OCI-LY1 (cell line): ENCODE measurements around the gene TET2.

ENCODE experiments used
- H2AFZ ChIP-seq: fragments of 200-600 bp; sonication (generic), shearing (Covaris generic); 2 replicates; pipeline ENCODE4 v1.6.0; 2014; ENCODE audit warnings: antibody characterized with exemption, mild to moderate bottlenecking, low read length
- H3F3A ChIP-seq: fragments of 200-600 bp; sonication (generic), shearing (Covaris generic); 2 replicates; pipeline ENCODE4 v1.6.0; 2014; ENCODE audit warnings: mild to moderate bottlenecking, antibody characterized with exemption, low read length, moderate library complexity; ENCODE audit not compliant: insufficient read depth
- H3K27ac ChIP-seq: fragments of 200-600 bp; sonication (generic); 2 replicates; pipeline ENCODE4 v1.5.1; 2014; ENCODE audit warnings: low read length, mixed run types, mild to moderate bottlenecking, low read depth; ENCODE audit not compliant: poor library complexity, severe bottlenecking
- H3K27me3 ChIP-seq: fragments of 200-600 bp; sonication (generic); 2 replicates; pipeline ENCODE4 v1.6.0; 2014; ENCODE audit warnings: antibody characterized with exemption, mild to moderate bottlenecking, low read length, moderate library complexity; ENCODE audit not compliant: insufficient read depth
- H3K36me3 ChIP-seq: fragments of 200-600 bp; sonication (generic); 2 replicates; pipeline ENCODE4 v1.6.1; 2014; ENCODE audit warnings: mild to moderate bottlenecking, antibody characterized with exemption, low read length, moderate library complexity, mixed read lengths; ENCODE audit not compliant: insufficient read depth
- H3K4me1 ChIP-seq: fragments of 200-600 bp; sonication (generic); 2 replicates; pipeline ENCODE4 v1.5.1; 2014; ENCODE audit warnings: mild to moderate bottlenecking, low read length, moderate library complexity; ENCODE audit not compliant: insufficient read depth, severe bottlenecking
- H3K4me2 ChIP-seq: fragments of 200-600 bp; sonication (generic), shearing (Covaris generic); 2 replicates; pipeline ENCODE4 v1.6.1; 2014; ENCODE audit warnings: low read length
- H3K4me3 ChIP-seq: fragments of 200-600 bp; sonication (generic); 2 replicates; pipeline ENCODE4 v1.5.1; 2014; ENCODE audit warnings: low read length, low read depth, mild to moderate bottlenecking, mixed read lengths; ENCODE audit not compliant: poor library complexity, severe bottlenecking
- H3K79me2 ChIP-seq: fragments of 200-600 bp; shearing (Covaris generic); 2 replicates; pipeline ENCODE4 v1.6.1; 2016; ENCODE audit warnings: mixed run types, low read length, mixed read lengths; ENCODE audit not compliant: insufficient read depth
- H3K9ac ChIP-seq: fragments of 200-600 bp; sonication (generic), shearing (Covaris generic); 2 replicates; pipeline ENCODE4 v1.6.1; 2014; ENCODE audit warnings: mild to moderate bottlenecking, low read length, mixed read lengths
- H3K9me2 ChIP-seq: fragments of 200-600 bp; sonication (generic), shearing (Covaris generic); 2 replicates; pipeline ENCODE4 v1.6.1; 2014; ENCODE audit warnings: low read depth, mild to moderate bottlenecking, low read length, mixed read lengths
- H3K9me3 ChIP-seq: fragments of 200-600 bp; shearing (Covaris generic); 2 replicates; pipeline ENCODE4 v1.6.1; 2014; ENCODE audit warnings: low read length, mixed read lengths
- H4K20me1 ChIP-seq: fragments of 200-600 bp; sonication (generic), shearing (Covaris generic); 2 replicates; pipeline ENCODE4 v1.6.0; 2016; ENCODE audit warnings: mild to moderate bottlenecking, low read length; ENCODE audit not compliant: insufficient read depth
- EZH2 ChIP-seq: fragments of 200-600 bp; sonication (generic), shearing (Covaris generic); IDR thresholded peaks from 2 replicates; pipeline ENCODE4 v1.8.0; 2017; ENCODE audit warnings: borderline replicate concordance, mixed run types, mild to moderate bottlenecking, antibody characterized with exemption, low read length, moderate library complexity, mixed read lengths
- TF ChIP-seq, protein P1 (sequence below): fragments of 200-600 bp; sonication (generic), shearing (Covaris generic); IDR thresholded peaks from 2 replicates; pipeline ENCODE4 v1.5.1; 2017; ENCODE audit warnings: mild to moderate bottlenecking, antibody characterized with exemption, low read length, moderate library complexity, mixed read lengths

The TET2 gene

GRCh38 chr4:105230287-105230686, 83.6 kb downstream of the TET2 start:
- Histone ChIP-seq H3K9me2 (no peaks in the 10 kb centered on the region), H4K20me1 (no peaks in the 10 kb centered on the region), H3K4me1 (peaks cover 4% of the 10 kb centered on the region), H3K79me2 (no peaks in the 10 kb centered on the region; the same call in 1 of the 2 replicates), H3K4me3 (no peak overlapping the region), H3K36me3 (no peaks in the 10 kb centered on the region), H3F3A (no peaks in the 10 kb centered on the region), H3K9ac (no peak overlapping the region), H3K9me3 (no peaks in the 10 kb centered on the region), H2AFZ (no peak overlapping the region), H3K27ac (no peak overlapping the region), H3K4me2 (no peak overlapping the region), H3K27me3 (no peaks in the 10 kb centered on the region)
- TF ChIP-seq EZH2: no peak

DNA sequence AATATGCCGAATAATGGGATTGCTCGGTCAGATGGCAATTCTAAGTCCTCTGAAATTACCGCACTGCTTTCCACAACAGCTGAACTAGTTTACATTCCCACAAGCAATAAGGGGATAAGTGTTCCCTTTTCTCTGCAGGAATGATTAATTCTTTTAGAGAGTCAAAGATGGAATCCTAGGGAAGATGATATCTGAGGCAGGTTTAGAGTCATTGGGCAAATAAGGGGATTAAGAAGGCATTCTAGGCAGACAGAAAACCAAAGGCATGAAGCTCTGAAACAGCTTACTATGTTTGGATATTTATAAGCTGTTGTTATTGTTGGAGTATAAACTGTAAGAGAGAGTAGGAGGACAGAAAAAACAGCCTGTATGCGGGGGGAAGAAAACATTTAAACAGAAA, 85.7 kb downstream of the TET2 start:
- no peak for TF ChIP-seq EZH2
- TF ChIP-seq, protein P1, sequence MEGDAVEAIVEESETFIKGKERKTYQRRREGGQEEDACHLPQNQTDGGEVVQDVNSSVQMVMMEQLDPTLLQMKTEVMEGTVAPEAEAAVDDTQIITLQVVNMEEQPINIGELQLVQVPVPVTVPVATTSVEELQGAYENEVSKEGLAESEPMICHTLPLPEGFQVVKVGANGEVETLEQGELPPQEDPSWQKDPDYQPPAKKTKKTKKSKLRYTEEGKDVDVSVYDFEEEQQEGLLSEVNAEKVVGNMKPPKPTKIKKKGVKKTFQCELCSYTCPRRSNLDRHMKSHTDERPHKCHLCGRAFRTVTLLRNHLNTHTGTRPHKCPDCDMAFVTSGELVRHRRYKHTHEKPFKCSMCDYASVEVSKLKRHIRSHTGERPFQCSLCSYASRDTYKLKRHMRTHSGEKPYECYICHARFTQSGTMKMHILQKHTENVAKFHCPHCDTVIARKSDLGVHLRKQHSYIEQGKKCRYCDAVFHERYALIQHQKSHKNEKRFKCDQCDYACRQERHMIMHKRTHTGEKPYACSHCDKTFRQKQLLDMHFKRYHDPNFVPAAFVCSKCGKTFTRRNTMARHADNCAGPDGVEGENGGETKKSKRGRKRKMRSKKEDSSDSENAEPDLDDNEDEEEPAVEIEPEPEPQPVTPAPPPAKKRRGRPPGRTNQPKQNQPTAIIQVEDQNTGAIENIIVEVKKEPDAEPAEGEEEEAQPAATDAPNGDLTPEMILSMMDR: no peak

GRCh38 chr4:105234582-105234981, 87.9 kb downstream of the TET2 start:
- H3K9ac ChIP-seq: no peak overlapping the region
- no peaks in the 10 kb centered on the region for H3K9me2 ChIP-seq
- no peaks in the 10 kb centered on the region for H3K27me3 ChIP-seq
- H3K79me2 ChIP-seq: no peaks in the 10 kb centered on the region; the same call in 1 of the 2 replicates
- TF ChIP-seq EZH2: no peak
- TF ChIP-seq, protein P1: no peak
- no peak overlapping the region for H3K4me3 ChIP-seq
- no peaks in the 10 kb centered on the region for H3K9me3 ChIP-seq
- peaks cover 23% of the 10 kb centered on the region for H3K4me1 ChIP-seq
- no peaks in the 10 kb centered on the region for H3F3A ChIP-seq
- no peaks in the 10 kb centered on the region for H3K36me3 ChIP-seq
- H2AFZ ChIP-seq: no peak overlapping the region
- H3K4me2 ChIP-seq: no peak overlapping the region
- H3K27ac ChIP-seq: no peak overlapping the region
- H4K20me1 ChIP-seq: no peaks in the 10 kb centered on the region

More for the DNA sequence above, 85.7 kb downstream of the TET2 start:
- Histone ChIP-seq H3F3A (no peaks in the 10 kb centered on the region), H3K4me3 (no peak overlapping the region), H3K9me2 (no peaks in the 10 kb centered on the region), H3K9me3 (no peaks in the 10 kb centered on the region), H3K9ac (no peak overlapping the region), H3K4me1 (peaks cover 23% of the 10 kb centered on the region), H3K36me3 (no peaks in the 10 kb centered on the region), H4K20me1 (no peaks in the 10 kb centered on the region), H3K27me3 (no peaks in the 10 kb centered on the region), H2AFZ (no peak overlapping the region), H3K4me2 (no peak overlapping the region), H3K27ac (no peak overlapping the region), H3K79me2 (no peaks in the 10 kb centered on the region; the same call in 1 of the 2 replicates)

DNA sequence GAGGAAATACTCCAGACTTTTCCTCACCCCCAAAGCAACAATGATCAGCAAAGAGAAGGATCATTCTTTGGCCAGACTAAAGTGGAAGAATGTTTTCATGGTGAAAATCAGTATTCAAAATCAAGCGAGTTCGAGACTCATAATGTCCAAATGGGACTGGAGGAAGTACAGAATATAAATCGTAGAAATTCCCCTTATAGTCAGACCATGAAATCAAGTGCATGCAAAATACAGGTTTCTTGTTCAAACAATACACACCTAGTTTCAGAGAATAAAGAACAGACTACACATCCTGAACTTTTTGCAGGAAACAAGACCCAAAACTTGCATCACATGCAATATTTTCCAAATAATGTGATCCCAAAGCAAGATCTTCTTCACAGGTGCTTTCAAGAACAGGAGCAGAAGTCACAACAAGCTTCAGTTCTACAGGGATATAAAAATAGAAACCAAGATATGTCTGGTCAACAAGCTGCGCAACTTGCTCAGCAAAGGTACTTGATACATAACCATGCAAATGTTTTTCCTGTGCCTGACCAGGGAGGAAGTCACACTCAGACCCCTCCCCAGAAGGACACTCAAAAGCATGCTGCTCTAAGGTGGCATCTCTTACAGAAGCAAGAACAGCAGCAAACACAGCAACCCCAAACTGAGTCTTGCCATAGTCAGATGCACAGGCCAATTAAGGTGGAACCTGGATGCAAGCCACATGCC, 89.7 kb downstream of the TET2 start:
- Histone ChIP-seq H4K20me1 (no peaks in the 10 kb centered on the region), H3K79me2 (no peaks in the 10 kb centered on the region; the same call in 1 of the 2 replicates), H3K4me2 (peak overlapping the region; percentile 28; the same call in 1 of the 2 replicates), H3K4me3 (no peak overlapping the region), H3K4me1 (peaks cover 23% of the 10 kb centered on the region), H3K36me3 (no peaks in the 10 kb centered on the region), H3K9me2 (no peaks in the 10 kb centered on the region), H3F3A (no peaks in the 10 kb centered on the region), H3K9ac (no peak overlapping the region), H3K9me3 (no peaks in the 10 kb centered on the region), H2AFZ (no peak overlapping the region), H3K27me3 (no peaks in the 10 kb centered on the region), H3K27ac (peak overlapping the region; percentile 9)
- TF ChIP-seq, protein P1: no peak
- no peak for TF ChIP-seq EZH2
